GM23338 (cell line): Measurements from ENCODE around the gene ZACN. TPM values are rescaled to one million over a fixed set of nuclear protein-coding genes. Genes with fewer than 3 reads are reported as not detected.

Experiments used
- ATAC-seq: fragments of 200-7000 bp; cut with Tn5 transposase; 3 replicates; pipeline ENCODE4 v1.9.1; 2020
- DNase-seq: peaks from one replicate; pipeline ENCODE4 v3.0.0-alpha.2; 2015; ENCODE audit warnings: low spot score
- H2AFZ ChIP-seq: fragments of 200-600 bp; sonication (generic); 2 replicates; pipeline ENCODE4 v1.8.0; 2016; ENCODE audit warnings: antibody characterized with exemption, mild to moderate bottlenecking, moderate library complexity
- H3F3A ChIP-seq: fragments of 200-600 bp; sonication (generic); replicated peaks from 2 replicates; pipeline ENCODE4 v1.8.0; 2017; ENCODE audit warnings: antibody characterized with exemption, mixed run types, low read depth
- H3K27ac ChIP-seq: fragments of 200-600 bp; sonication (generic); 2 replicates; pipeline ENCODE4 v1.6.1; 2016; ENCODE audit warnings: low read depth
- H3K27me3 ChIP-seq: fragments of 200-600 bp; sonication (generic); 2 replicates; pipeline ENCODE4 v1.8.0; 2016; ENCODE audit warnings: mild to moderate bottlenecking, mixed run types, moderate library complexity; ENCODE audit not compliant: insufficient read depth
- H3K36me3 ChIP-seq: fragments of 200-600 bp; sonication (generic); 2 replicates; pipeline ENCODE4 v1.8.0; 2016; ENCODE audit warnings: mild to moderate bottlenecking; ENCODE audit not compliant: insufficient read depth
- H3K4me1 ChIP-seq: fragments of 200-600 bp; sonication (generic); 2 replicates; pipeline ENCODE4 v1.8.0; 2016; ENCODE audit warnings: mild to moderate bottlenecking, moderate library complexity; ENCODE audit not compliant: insufficient read depth
- H3K4me2 ChIP-seq: fragments of 200-600 bp; sonication (generic); 2 replicates; pipeline ENCODE4 v1.7.1; 2017; ENCODE audit warnings: mixed run types
- H3K4me3 ChIP-seq: fragments of 200-600 bp; sonication (generic); 2 replicates; pipeline ENCODE4 v1.6.1; 2016; ENCODE audit warnings: mixed run types
- H3K79me2 ChIP-seq: fragments of 200-600 bp; sonication (generic); replicated peaks from 2 replicates; pipeline ENCODE4 v1.8.0; 2017; ENCODE audit warnings: mild to moderate bottlenecking; ENCODE audit not compliant: insufficient read depth
- H3K9me2 ChIP-seq: fragments of 200-600 bp; sonication (generic); 2 replicates; pipeline ENCODE4 v1.8.0; 2017; ENCODE audit not compliant: insufficient read depth
- H4K20me1 ChIP-seq: fragments of 200-600 bp; sonication (generic); replicated peaks from 2 replicates; pipeline ENCODE4 v1.8.0; 2017; ENCODE audit warnings: mild to moderate bottlenecking; ENCODE audit not compliant: insufficient read depth
- H3K27ac Mint-ChIP-seq: 2 replicates; pipeline ENCODE4 v1.8.0; 2020; ENCODE audit warnings: inconsistent platforms, mild to moderate bottlenecking, moderate library complexity, mixed read lengths
- H3K27me3 Mint-ChIP-seq: 3 replicates; pipeline ENCODE4 v1.8.0; 2022; ENCODE audit warnings: low read depth, mild to moderate bottlenecking, moderate library complexity, mixed read lengths, inconsistent platforms; ENCODE audit not compliant: insufficient read depth, poor library complexity
- H3K36me3 Mint-ChIP-seq: 3 replicates; pipeline ENCODE4 v1.8.0; 2021; ENCODE audit warnings: low read depth, mild to moderate bottlenecking, inconsistent platforms, moderate library complexity, mixed read lengths
- H3K4me1 Mint-ChIP-seq: 3 replicates; pipeline ENCODE4 v1.8.0; 2020; ENCODE audit warnings: mild to moderate bottlenecking, inconsistent platforms, mixed read lengths
- H3K4me3 Mint-ChIP-seq: 3 replicates; pipeline ENCODE4 v1.8.0; 2021; ENCODE audit warnings: moderate library complexity, mild to moderate bottlenecking, inconsistent platforms, mixed read lengths
- H3K9me3 Mint-ChIP-seq: 3 replicates; pipeline ENCODE4 v1.8.0; 2020; ENCODE audit warnings: moderate library complexity, mild to moderate bottlenecking, inconsistent platforms, mixed read lengths
- CREB1 ChIP-seq: fragments of 250-450 bp; sonication (Bioruptor Pico); IDR thresholded peaks from 2 replicates; pipeline ENCODE4 v1.5.0; 2020; ENCODE audit warnings: low read depth, mild to moderate bottlenecking, moderate library complexity
- CTCF ChIP-seq, 2 experiments: fragments of 200-600 bp in 1 of 2; sonication (generic) in 1 of 2; conservative IDR thresholded peaks; 2 replicates each; pipeline versions ENCODE4 v1.5.1 to v1.6.1; 2016 to 2017; ENCODE audit warnings: antibody characterized with exemption in 2 of 2, low read depth in 2 of 2, mild to moderate bottlenecking in 2 of 2, moderate library complexity in 1 of 2
- ETS1 ChIP-seq: IDR thresholded peaks from 2 replicates; pipeline ENCODE4 v1.6.1; 2016; ENCODE audit warnings: antibody characterized with exemption
- EZH2 ChIP-seq: fragments of 200-600 bp; sonication (generic); IDR thresholded peaks from one replicate; pipeline ENCODE4 v1.8.0; 2017; ENCODE audit warnings: antibody characterized with exemption, mild to moderate bottlenecking, low read depth; ENCODE audit not compliant: unreplicated experiment
- EZH2phosphoT487 ChIP-seq: fragments of 200-600 bp; sonication (generic); IDR thresholded peaks from one replicate; pipeline ENCODE4 v1.8.1; 2018; ENCODE audit warnings: antibody characterized with exemption; ENCODE audit not compliant: unreplicated experiment
- JUNB ChIP-seq: IDR thresholded peaks from one replicate; pipeline ENCODE4 v1.6.1; 2016; ENCODE audit warnings: antibody characterized with exemption; ENCODE audit not compliant: unreplicated experiment
- NANOG ChIP-seq: IDR thresholded peaks from 2 replicates; pipeline ENCODE4 v1.6.1; 2016; ENCODE audit warnings: antibody characterized with exemption, borderline replicate concordance
- POLR2AphosphoS5 ChIP-seq: IDR thresholded peaks from 2 replicates; pipeline ENCODE4 v1.6.1; 2016; ENCODE audit warnings: antibody characterized with exemption, low read depth
- REST ChIP-seq: IDR thresholded peaks from one replicate; pipeline ENCODE4 v1.6.1; 2018; ENCODE audit warnings: antibody characterized with exemption; ENCODE audit not compliant: unreplicated experiment
- STAT1 ChIP-seq: IDR thresholded peaks from one replicate; pipeline ENCODE4 v1.6.1; 2016; ENCODE audit warnings: antibody characterized with exemption; ENCODE audit not compliant: unreplicated experiment
- ZNF114 ChIP-seq: fragments of 250-450 bp; sonication (Bioruptor Pico); IDR thresholded peaks from 2 replicates; pipeline ENCODE4 v1.5.0; 2020; ENCODE audit warnings: mild to moderate bottlenecking, moderate library complexity
- ZNF331 ChIP-seq: fragments of 250-450 bp; sonication (Bioruptor Pico); IDR thresholded peaks from 2 replicates; pipeline ENCODE4 v1.5.0; 2020; ENCODE audit warnings: low read depth, mild to moderate bottlenecking, moderate library complexity
- ZNF462 ChIP-seq: fragments of 250-450 bp; sonication (Bioruptor Pico); IDR thresholded peaks from 2 replicates; pipeline ENCODE4 v1.5.0; 2020; ENCODE audit warnings: mild to moderate bottlenecking, moderate library complexity
- long read RNA-seq: library from polyadenylated mRNA; unstranded; transcript quantifications from one replicate; pipeline ENCODE4 v2.0.0, GENCODE V29; 2020; ENCODE audit not compliant: unreplicated experiment
- polyA plus RNA-seq: library from polyadenylated mRNA; unstranded; fragments of >200 nt; fragmentation: Nextera tagmentation; extraction: Ambion mirVana; gene quantifications from 2 replicates; pipeline ENCODE4 v1.2.1, GENCODE V29; 2016
- total RNA-seq: library from RNA; depleted of rRNA; stranded (reverse); fragments of >200 nt; shearing (Covaris generic); gene quantifications from 2 replicates; pipeline ENCODE4 v1.2.3, GENCODE V29; 2014; rRNA removed

ZACN gene
- not detected in 2 replicates for total RNA-seq
- polyA plus RNA-seq = 0.47 and 0.82 TPM in 2 replicates
- long read RNA-seq = 0 reads

GRCh38 chr17:76078860-76079534 is at the start of gene ZACN:
TSS of gene ZACN (plus strand) at chr17:76079182. CDS start at chr17:76079265, 83 bp downstream.
- no peaks in the 10 kb centered on the region for H3K9me2 ChIP-seq
- H3F3A ChIP-seq = peaks cover 34% of the 10 kb centered on the region
- H2AFZ ChIP-seq = no peak within 1 kb of the TSS
- peaks cover 11% of the 10 kb centered on the region; the same call in 1 of the 3 replicates for H3K36me3 Mint-ChIP-seq
- H3K4me3 Mint-ChIP-seq = peak within 1 kb of the TSS; percentile 55
- no peaks in the 10 kb centered on the region for H3K79me2 ChIP-seq
- peaks cover 51% of the 10 kb centered on the region for H3K4me1 Mint-ChIP-seq
- no peaks in the 10 kb centered on the region for H3K36me3 ChIP-seq
- no peak for ATAC-seq
- TF ChIP-seq CREB1 (CRISPR knock-in tag) = no peak
- no peak for TF ChIP-seq STAT1
- no peak for TF ChIP-seq CTCF (conservative IDR thresholded peaks at IDR 0.05; ENCODE audit: low read depth in 2 of 2)
- TF ChIP-seq ZNF462 (CRISPR knock-in tag) = no peak
- no peak for TF ChIP-seq JUNB
- TF ChIP-seq ZNF331 = no peak
- no peak for TF ChIP-seq POLR2AphosphoS5
- no peak for TF ChIP-seq ZNF114 (CRISPR knock-in tag)
- no peak for TF ChIP-seq NANOG
- no peak for TF ChIP-seq ETS1
- TF ChIP-seq EZH2phosphoT487 = no peak
- TF ChIP-seq EZH2 = no peak
- TF ChIP-seq REST = no peak
- H3K4me2 ChIP-seq = peak within 1 kb of the TSS; percentile 88
- no peak within 1 kb of the TSS for H3K27ac Mint-ChIP-seq
- H3K9me3 Mint-ChIP-seq = no peaks in the 10 kb centered on the region; the same call in 2 of the 3 replicates
- peaks cover 41% of the 10 kb centered on the region for H3K4me1 ChIP-seq
- DNase-seq = no peak
- H3K27me3 ChIP-seq = peaks cover 59% of the 10 kb centered on the region
- peak within 1 kb of the TSS; percentile 52 for H3K4me3 ChIP-seq
- H3K27me3 Mint-ChIP-seq = peaks cover 79% of the 10 kb centered on the region
- H4K20me1 ChIP-seq = 0 out of 2 replicates have a peak, but pooled peaks cover 7% of the 10 kb centered on the region
- H3K27ac ChIP-seq = no peak within 1 kb of the TSS
